ENCODE data around the gene BDKRB1. TPM values are rescaled to one million over a fixed set of nuclear protein-coding genes. Genes with fewer than 3 reads are reported as not detected.

The BDKRB1 gene
- polyA plus RNA-seq, 2 of the 4 experiments (the other 2 are of a cell fraction), result 2.8 to 3.5 TPM

DNA sequence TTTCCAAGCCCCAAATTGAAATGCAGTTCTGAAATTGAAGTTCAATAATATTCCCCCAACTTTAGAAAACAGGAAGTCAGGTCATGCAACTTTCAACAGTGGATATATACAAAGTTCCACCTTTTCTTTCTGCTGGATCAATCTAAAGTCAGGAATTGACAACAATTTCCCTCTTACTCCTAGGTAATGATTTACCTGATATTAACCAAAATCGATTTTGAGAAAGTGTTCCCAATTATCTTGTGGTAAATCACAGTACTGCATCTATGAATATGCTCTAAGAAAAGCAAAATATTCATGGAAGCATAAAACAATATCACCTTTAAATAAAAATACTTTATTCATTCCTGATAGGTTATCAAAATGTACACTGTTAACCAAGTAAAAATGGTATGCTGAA is 28.4 kb downstream of the BDKRB1 start:
- no peak overlapping the region for H3K27ac ChIP-seq
- no peak for ATAC-seq
- TF ChIP-seq HEYL (CRISPR knock-in tag; IDR thresholded peaks at IDR 0.05) (no peak), JUN (IDR thresholded peaks at IDR 0.05) (no peak), RARB (CRISPR knock-in tag; IDR thresholded peaks at IDR 0.05) (no peak), TFCP2L1 (CRISPR knock-in tag; IDR thresholded peaks at IDR 0.05) (no peak), CHD4 (IDR thresholded peaks at IDR 0.05; ENCODE audit: borderline replicate concordance) (no peak), ELK1 (IDR thresholded peaks at IDR 0.05; ENCODE audit: low read depth, low read length) (no peak), CEBPB (IDR thresholded peaks at IDR 0.05) (no peak), MAFK (IDR thresholded peaks at IDR 0.05; ENCODE audit: partially characterized antibody) (no peak), SREBF2 (IDR thresholded peaks at IDR 0.05) (no peak), FOSL2 (IDR thresholded peaks at IDR 0.05) (no peak), FOSL2 (CRISPR knock-in tag; IDR thresholded peaks at IDR 0.05) (no peak)
- TF ChIP-seq, protein P1, sequence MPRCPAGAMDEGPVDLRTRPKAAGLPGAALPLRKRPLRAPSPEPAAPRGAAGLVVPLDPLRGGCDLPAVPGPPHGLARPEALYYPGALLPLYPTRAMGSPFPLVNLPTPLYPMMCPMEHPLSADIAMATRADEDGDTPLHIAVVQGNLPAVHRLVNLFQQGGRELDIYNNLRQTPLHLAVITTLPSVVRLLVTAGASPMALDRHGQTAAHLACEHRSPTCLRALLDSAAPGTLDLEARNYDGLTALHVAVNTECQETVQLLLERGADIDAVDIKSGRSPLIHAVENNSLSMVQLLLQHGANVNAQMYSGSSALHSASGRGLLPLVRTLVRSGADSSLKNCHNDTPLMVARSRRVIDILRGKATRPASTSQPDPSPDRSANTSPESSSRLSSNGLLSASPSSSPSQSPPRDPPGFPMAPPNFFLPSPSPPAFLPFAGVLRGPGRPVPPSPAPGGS (IDR thresholded peaks at IDR 0.05), result no peak
- TF ChIP-seq, protein P2, sequence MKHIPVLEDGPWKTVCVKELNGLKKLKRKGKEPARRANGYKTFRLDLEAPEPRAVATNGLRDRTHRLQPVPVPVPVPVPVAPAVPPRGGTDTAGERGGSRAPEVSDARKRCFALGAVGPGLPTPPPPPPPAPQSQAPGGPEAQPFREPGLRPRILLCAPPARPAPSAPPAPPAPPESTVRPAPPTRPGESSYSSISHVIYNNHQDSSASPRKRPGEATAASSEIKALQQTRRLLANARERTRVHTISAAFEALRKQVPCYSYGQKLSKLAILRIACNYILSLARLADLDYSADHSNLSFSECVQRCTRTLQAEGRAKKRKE (CRISPR knock-in tag; IDR thresholded peaks at IDR 0.05; ENCODE audit: low read depth), result no peak
- TF ChIP-seq, protein P3, sequence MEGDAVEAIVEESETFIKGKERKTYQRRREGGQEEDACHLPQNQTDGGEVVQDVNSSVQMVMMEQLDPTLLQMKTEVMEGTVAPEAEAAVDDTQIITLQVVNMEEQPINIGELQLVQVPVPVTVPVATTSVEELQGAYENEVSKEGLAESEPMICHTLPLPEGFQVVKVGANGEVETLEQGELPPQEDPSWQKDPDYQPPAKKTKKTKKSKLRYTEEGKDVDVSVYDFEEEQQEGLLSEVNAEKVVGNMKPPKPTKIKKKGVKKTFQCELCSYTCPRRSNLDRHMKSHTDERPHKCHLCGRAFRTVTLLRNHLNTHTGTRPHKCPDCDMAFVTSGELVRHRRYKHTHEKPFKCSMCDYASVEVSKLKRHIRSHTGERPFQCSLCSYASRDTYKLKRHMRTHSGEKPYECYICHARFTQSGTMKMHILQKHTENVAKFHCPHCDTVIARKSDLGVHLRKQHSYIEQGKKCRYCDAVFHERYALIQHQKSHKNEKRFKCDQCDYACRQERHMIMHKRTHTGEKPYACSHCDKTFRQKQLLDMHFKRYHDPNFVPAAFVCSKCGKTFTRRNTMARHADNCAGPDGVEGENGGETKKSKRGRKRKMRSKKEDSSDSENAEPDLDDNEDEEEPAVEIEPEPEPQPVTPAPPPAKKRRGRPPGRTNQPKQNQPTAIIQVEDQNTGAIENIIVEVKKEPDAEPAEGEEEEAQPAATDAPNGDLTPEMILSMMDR (IDR thresholded peaks at IDR 0.05), result no peak
- ChIA-PET POLR2A (no interaction called here), CTCF (interaction anchor here (1.3 to 18.7 kb wide), 3 partner anchors 9 to 183 kb away, joined by 4 to 486 read pairs (median 8); no protein-coding TSS in a partner anchor)
- DNase-seq (ENCODE audit: low read depth in 1 of 2, low spot score in 1 of 2), result no peak
- peaks cover 20% of the 10 kb centered on the region for H3K4me1 ChIP-seq
- no peaks in the 10 kb centered on the region for H3K9me3 ChIP-seq
- WGBS (ENCODE audit: missing lambda C conversion rate), result 17% methylated on average over 1 of the region's 1 CpG
- FAIRE-seq, result no peak
- no peak overlapping the region for H3K4me3 ChIP-seq
- no peak overlapping the region for H3K4me2 ChIP-seq

DNA sequence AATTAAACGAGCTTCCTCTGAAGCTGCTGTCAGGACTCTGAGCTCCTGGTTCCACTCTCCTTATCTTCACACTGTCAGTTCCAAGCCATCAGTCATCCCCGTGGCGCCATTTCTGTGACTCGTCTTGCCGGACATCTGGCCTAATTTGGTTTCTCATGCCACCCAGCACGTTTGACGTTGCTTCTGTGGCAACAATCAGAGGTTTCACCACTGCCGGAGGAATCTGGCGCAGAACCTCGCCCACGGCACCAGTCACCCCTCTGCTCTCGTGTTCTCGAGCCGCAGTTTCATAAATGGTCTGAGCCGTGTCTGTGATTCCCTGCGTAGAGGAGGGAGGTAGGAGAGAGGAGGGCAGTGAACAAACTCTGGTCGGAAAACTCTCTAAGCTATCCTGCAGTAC is 29.7 kb downstream of the BDKRB1 start:
- ChIA-PET CTCF (interaction anchor here (1.0 to 18.7 kb wide), 4 partner anchors 10 to 292 kb away, joined by 3 to 486 read pairs (median 18); no protein-coding TSS in a partner anchor), POLR2A (no interaction called here)
- no peak for ATAC-seq
- DNase-seq (ENCODE audit: low read depth in 1 of 2, low spot score in 1 of 2), result no peak
- Histone ChIP-seq H3K4me3 (no peak overlapping the region), H3K4me2 (no peak overlapping the region), H3K27ac (no peak overlapping the region), H3K9me3 (no peaks in the 10 kb centered on the region), H3K4me1 (peaks cover 10% of the 10 kb centered on the region)
- FAIRE-seq, result no peak
- TF ChIP-seq HMGXB4 (CRISPR knock-in tag; IDR thresholded peaks at IDR 0.05; ENCODE audit: borderline replicate concordance), result no peak
- 92% methylated on average over 17 of the region's 17 CpGs for WGBS (ENCODE audit: missing lambda C conversion rate)

DNA sequence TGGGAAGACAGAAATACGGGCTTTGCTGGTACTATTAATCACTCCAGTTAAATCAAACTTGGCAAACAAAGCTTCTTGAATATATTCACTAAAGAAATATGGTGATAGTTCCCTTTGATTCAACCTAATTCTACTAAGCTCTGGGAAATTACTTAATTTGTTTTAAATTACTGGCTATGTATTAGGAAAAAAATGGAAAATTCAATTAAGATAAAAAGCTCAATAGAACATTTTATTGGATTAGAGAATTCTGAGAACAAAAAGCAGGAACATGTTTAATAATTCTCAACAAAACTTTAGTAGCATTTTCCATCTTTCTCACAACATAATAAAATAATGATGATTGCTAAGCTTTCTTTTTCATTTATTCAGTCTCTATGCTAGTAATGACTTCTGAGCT is 30.2 kb downstream of the BDKRB1 start:
- no peak overlapping the region for H3K27ac ChIP-seq
- no peak overlapping the region for H3K4me2 ChIP-seq
- H3K9me3 ChIP-seq, result no peaks in the 10 kb centered on the region
- POLR2A ChIA-PET, result no interaction called here
- no peak for ATAC-seq
- CTCF ChIA-PET, result interaction anchor here (0.7 to 18.7 kb wide), 4 partner anchors 10 to 513 kb away, joined by 3 to 486 read pairs (median 16); no protein-coding TSS in a partner anchor
- no peak for DNase-seq (ENCODE audit: low read depth in 1 of 2, low spot score in 1 of 2)
- WGBS (ENCODE audit: missing lambda C conversion rate), result 80% methylated on average over 1 of the region's 1 CpG
- TF ChIP-seq, protein P4, sequence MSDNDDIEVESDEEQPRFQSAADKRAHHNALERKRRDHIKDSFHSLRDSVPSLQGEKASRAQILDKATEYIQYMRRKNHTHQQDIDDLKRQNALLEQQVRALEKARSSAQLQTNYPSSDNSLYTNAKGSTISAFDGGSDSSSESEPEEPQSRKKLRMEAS (IDR thresholded peaks at IDR 0.05), result no peak
- TF ChIP-seq, protein P5, sequence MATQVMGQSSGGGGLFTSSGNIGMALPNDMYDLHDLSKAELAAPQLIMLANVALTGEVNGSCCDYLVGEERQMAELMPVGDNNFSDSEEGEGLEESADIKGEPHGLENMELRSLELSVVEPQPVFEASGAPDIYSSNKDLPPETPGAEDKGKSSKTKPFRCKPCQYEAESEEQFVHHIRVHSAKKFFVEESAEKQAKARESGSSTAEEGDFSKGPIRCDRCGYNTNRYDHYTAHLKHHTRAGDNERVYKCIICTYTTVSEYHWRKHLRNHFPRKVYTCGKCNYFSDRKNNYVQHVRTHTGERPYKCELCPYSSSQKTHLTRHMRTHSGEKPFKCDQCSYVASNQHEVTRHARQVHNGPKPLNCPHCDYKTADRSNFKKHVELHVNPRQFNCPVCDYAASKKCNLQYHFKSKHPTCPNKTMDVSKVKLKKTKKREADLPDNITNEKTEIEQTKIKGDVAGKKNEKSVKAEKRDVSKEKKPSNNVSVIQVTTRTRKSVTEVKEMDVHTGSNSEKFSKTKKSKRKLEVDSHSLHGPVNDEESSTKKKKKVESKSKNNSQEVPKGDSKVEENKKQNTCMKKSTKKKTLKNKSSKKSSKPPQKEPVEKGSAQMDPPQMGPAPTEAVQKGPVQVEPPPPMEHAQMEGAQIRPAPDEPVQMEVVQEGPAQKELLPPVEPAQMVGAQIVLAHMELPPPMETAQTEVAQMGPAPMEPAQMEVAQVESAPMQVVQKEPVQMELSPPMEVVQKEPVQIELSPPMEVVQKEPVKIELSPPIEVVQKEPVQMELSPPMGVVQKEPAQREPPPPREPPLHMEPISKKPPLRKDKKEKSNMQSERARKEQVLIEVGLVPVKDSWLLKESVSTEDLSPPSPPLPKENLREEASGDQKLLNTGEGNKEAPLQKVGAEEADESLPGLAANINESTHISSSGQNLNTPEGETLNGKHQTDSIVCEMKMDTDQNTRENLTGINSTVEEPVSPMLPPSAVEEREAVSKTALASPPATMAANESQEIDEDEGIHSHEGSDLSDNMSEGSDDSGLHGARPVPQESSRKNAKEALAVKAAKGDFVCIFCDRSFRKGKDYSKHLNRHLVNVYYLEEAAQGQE (IDR thresholded peaks at IDR 0.05), result no peak
- no peak for TF ChIP-seq USF2 (IDR thresholded peaks at IDR 0.05)
- H3K4me3 ChIP-seq, result no peak overlapping the region
- no peak for FAIRE-seq
- peaks cover 6% of the 10 kb centered on the region for H3K4me1 ChIP-seq
